HG03039 (cell line): Measurements from ENCODE around the gene ZNF107.
"Not testable (repeated sequence)": the region's sequence is repeated elsewhere in the genome, so short reads cannot be mapped to it uniquely, and the experiment has no call there.

ENCODE experiments used
- ATAC-seq: cut with Tn5 transposase; IDR thresholded peaks from one replicate; pipeline ENCODE4 v1.9.1; 2021; ENCODE audit warnings: mild to moderate bottlenecking, moderate library complexity; ENCODE audit not compliant: unreplicated experiment

Gene ZNF107

DNA sequence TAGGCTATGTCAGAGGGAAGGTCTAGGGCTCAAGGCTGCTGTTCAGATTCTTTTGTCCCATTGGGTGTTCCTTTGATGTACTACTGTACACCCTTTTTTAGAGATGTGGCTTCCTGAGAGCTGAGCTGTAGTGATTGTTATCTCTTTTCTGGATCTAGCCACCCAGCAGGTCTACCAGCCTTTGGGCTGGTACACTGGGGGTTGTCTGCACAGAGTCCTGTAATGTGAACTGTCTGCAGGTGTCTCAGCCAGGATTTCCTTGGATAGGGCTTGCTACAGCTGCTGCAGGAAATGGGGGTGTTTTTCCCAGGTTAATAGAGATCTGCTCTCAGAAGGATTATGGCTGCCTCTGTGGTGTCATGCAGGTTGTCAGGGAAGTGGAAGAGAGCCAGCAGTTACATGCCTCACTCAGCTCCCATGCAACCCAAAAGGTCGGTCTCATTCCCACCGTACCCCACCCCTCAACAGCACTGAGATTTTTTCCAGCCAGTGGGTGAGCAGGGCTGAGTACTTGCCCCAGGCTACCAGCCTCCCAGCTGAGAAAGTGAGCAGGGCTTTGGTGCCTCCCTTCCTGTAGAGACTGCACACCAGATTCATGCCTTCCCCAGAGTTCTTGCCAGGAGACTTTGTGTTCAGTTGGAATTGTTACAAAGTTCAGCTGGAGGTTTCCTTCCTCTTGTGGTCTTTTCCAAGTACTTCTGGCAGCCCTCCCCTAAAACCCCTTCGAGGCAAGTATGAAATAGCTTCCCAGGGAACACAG is 63.3 kb downstream of the ZNF107 start:
- ATAC-seq, result no peak

DNA sequence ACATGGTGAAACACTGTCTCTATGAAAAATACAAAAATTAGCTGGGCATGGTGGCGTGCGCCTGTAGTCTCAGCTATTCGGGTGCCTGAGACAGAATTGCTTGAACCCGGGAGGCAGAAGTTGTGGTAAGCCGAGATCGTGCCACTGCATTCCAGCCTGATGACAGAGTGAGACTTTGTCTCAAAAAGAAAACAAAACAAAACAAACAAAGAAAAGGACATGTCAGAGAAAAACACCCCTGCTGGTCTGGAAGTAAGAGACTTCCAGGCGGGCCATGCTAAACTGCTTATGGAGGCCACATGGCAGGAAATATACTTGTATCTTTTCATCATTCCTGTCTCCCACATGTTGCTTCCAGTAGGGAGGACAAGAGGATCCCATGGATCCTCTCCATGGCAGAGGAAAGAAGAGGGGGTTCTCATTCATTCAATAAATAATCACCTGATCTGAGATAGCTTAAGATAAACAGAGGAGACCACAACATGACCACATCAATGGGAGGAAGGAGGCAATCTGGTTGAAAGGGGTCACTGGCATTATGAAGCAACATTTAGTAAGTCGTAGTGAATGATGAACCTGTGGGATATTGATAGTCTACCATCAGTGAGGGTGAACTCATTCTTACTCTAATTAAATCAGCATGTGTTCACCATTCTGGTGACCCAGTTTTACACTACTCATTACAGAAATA is 67.8 kb downstream of the ZNF107 start:
- no peak for ATAC-seq

DNA sequence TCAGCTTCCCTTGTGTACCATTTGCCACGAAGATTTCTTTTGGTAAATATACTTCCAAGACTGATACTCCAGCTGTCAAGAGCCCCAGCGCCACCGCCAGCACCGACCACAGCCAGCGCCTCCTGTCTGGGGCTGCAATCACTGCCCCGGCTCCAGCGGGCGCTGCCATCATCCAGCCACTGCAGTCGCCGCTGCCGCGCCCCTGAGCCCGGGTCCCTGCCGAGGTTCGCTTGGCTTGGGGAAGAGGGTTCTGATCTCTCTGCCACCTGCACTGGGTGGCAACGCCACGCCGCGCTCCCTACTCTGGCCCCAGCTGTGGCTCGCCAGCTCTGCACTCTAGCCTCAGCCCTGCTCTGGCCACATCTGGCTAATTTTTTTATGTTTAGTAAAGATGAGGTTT is 70.6 kb downstream of the ZNF107 start:
- no peak for ATAC-seq

- not testable (repeated sequence) for ATAC-seq
Measured at GRCh38 chr7:64738403-64738802, 72.5 kb downstream of the ZNF107 start.

- not testable (repeated sequence) for ATAC-seq
Measured at GRCh38 chr7:64738953-64739352, 73.0 kb downstream of the ZNF107 start.

DNA sequence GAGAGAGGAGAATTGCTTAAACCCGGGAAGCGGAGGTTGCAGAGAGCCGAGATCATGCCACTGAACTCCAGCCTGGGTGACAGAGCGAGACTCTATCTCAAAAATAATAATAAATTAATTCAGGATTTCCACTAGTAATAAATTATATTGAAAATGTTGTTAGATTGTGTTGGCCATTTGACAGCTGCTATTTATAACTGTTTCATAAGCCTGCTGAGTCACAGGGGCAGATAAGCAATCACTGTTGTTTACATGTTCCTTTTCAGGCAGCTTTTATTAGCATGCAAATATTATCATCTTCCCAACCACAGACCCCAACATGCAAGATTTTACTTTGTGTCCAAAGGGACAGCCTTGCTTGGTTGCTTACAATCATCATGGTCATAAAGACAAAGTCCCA is 78.7 kb downstream of the ZNF107 start:
- ATAC-seq, result no peak

- ATAC-seq, result no peak
Measured at GRCh38 chr7:64747802-64748201, 81.9 kb downstream of the ZNF107 start.

DNA sequence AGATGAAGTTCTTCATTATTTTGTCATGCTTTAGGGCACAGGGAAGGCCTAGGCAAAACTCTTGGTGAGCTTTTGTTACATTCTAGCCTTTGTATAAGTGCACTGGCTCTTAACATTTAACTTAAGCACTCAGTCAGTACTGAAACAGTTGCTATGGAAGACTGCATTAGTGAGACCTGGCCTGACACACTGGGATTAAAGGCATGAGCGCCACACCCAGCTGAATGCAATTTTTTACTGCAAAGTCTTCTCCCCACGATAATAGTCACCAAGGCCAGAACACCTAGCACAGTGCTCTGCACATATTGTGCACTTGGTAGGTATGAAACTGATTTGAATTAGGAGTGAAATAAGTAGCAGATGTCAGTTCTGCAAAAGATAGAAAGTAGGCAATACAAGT is 87.1 kb downstream of the ZNF107 start:
- no peak for ATAC-seq

DNA sequence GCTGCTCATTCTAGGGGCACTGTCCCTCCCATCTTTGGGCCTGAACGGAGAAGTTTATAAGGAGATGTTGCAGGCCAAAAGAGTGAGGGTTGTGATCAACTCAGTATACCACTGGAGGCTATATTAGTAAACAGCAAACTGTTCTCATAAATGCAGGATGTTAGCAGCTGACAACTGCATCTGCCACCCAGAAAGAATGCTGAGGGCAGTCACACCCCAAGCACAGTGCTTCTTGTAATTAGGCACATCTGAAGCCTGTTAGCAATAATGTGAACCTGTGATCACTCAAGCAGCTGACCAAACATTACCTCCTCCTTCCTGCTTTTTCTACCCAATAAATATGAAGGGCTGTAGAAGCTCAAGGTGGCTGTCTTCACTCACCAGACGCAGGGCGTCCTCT is 89.9 kb downstream of the ZNF107 start:
- ATAC-seq, result no peak

DNA sequence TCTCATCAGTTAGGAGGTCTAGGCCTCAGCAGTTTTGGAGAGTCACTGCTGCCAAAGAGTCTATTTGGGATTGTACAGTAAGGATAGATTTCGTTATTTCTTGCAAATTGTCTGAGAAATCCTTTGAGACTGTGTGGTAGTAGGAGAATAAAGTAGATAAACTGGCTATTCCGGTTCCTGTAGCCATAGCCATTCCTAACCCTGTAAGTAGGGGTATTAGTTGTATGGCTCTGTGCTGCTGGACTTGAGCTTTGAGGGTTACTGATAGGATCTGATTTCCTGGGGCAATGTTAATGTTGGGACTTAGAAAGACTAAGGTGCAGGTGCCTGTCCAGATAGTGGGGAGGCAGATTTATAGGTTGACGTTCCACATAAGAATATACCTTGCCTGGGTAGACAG is 92.2 kb downstream of the ZNF107 start:
- ATAC-seq, result no peak
